ENCODE results near the gene COMMD10. TPM values are rescaled to one million over a fixed set of nuclear protein-coding genes. Genes with fewer than 3 reads are reported as not detected.

COMMD10 gene
- total and polyA plus RNA-seq, 2 experiments from 2014 or later = 26.0 to 38.9 TPM

DNA sequence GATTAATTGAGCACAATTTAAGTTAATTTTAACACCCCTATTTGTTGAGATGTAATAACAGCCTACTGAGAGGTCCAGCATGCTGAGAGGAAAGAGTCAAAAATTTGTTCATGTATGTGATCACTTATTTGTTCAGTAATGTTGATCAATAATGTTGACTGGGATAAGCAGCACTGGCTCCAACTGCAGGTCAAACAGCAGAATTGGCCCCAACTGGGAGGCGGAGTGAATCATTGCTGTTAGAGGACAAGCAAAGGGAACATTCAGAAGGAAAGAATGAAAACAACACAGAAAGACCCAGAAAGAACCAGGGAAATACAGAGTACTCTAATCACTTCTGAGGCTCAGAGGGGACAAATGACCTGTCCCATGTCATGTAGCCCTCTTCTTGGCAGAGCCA lies 221.1 kb downstream of the COMMD10 start:
- in situ Hi-C loops (cut with MboI) = no loop called here

DNA sequence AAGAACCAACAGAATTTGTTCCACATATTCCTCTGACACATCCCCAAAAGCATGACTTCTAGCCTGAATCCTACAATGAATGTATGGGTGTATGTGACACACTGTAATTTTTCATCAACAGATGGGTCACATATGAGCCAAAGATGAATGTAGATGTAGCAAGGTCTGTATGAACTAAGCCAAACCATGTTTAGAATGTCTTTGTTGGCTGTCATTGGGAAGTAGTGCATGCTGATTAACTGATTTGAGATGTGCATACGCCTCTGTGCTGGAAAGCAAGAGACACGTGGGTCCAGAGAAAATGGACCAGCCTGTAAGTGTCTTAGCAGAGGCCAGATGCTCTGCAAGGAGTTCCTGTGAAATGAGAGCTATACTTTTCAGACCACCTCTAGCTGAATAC lies 222.0 kb downstream of the COMMD10 start:
- in situ Hi-C loops (cut with MboI) = no loop called here
- TF ChIP-seq EZH2 (IDR thresholded peaks at IDR 0.05; ENCODE audit: insufficient read depth, poor library complexity, severe bottlenecking) = no peak
- H3K9me3 ChIP-seq (ENCODE audit: low read depth) = no peaks in the 10 kb centered on the region
- no peak for DNase-seq
- H3K4me2 ChIP-seq (ENCODE audit: unreplicated experiment) = no peak overlapping the region
- no peak overlapping the region for H3K4me3 ChIP-seq
- no peaks in the 10 kb centered on the region; the same call in 1 of the 2 replicates for H3K36me3 ChIP-seq (ENCODE audit: low read depth)
- no peak overlapping the region for H2AFZ ChIP-seq
- H3K9ac ChIP-seq = no peak overlapping the region
- no peaks in the 10 kb centered on the region for H3F3A ChIP-seq (ENCODE audit: insufficient read depth)
- WGBS, 2 experiments (ENCODE audit: low coverage in 1 of 2, low lambda C conversion rate in 2 of 2, missing lambda C conversion rate in 2 of 2) = 26 to 33% methylated on average over 2 of the region's 2 CpGs
- no peaks in the 10 kb centered on the region for H3K9me2 ChIP-seq (ENCODE audit: insufficient read depth)
- no peak overlapping the region for H3K27ac ChIP-seq
- H3K79me2 ChIP-seq (ENCODE audit: insufficient read depth) = no peaks in the 10 kb centered on the region
- H3K27me3 ChIP-seq (replicated peaks; ENCODE audit: insufficient read depth) = no peaks in the 10 kb centered on the region
- H3K4me1 ChIP-seq (ENCODE audit: insufficient read depth) = no peaks in the 10 kb centered on the region
- H4K20me1 ChIP-seq (ENCODE audit: insufficient read depth) = no peaks in the 10 kb centered on the region

More for the DNA sequence above, 221.1 kb downstream of the COMMD10 start:
- no peaks in the 10 kb centered on the region for H3K9me2 ChIP-seq (ENCODE audit: insufficient read depth)
- no peak overlapping the region for H3K27ac ChIP-seq
- H3K4me2 ChIP-seq (ENCODE audit: unreplicated experiment) = no peak overlapping the region
- no peaks in the 10 kb centered on the region; the same call in 1 of the 2 replicates for H3K36me3 ChIP-seq (ENCODE audit: low read depth)
- no peak for TF ChIP-seq EZH2phosphoT487 (IDR thresholded peaks at IDR 0.05; ENCODE audit: insufficient read depth, low read depth)
- TF ChIP-seq EZH2 (IDR thresholded peaks at IDR 0.05; ENCODE audit: insufficient read depth, poor library complexity, severe bottlenecking) = no peak
- H3K79me2 ChIP-seq (ENCODE audit: insufficient read depth) = no peaks in the 10 kb centered on the region
- WGBS, 2 experiments (ENCODE audit: low coverage in 1 of 2, low lambda C conversion rate in 2 of 2, missing lambda C conversion rate in 2 of 2) = 97 to 100% methylated on average over 1 of the region's 1 CpG
- H3K9ac ChIP-seq = no peak overlapping the region
- peak; percentile 5 for DNase-seq
- no peaks in the 10 kb centered on the region for H4K20me1 ChIP-seq (ENCODE audit: insufficient read depth)
- H3F3A ChIP-seq (ENCODE audit: insufficient read depth) = no peaks in the 10 kb centered on the region
- H2AFZ ChIP-seq = no peak overlapping the region
- no peaks in the 10 kb centered on the region for H3K27me3 ChIP-seq (replicated peaks; ENCODE audit: insufficient read depth)
- no peak overlapping the region for H3K4me3 ChIP-seq
- no peaks in the 10 kb centered on the region for H3K4me1 ChIP-seq (ENCODE audit: insufficient read depth)
- no peaks in the 10 kb centered on the region for H3K9me3 ChIP-seq (ENCODE audit: low read depth)

DNA sequence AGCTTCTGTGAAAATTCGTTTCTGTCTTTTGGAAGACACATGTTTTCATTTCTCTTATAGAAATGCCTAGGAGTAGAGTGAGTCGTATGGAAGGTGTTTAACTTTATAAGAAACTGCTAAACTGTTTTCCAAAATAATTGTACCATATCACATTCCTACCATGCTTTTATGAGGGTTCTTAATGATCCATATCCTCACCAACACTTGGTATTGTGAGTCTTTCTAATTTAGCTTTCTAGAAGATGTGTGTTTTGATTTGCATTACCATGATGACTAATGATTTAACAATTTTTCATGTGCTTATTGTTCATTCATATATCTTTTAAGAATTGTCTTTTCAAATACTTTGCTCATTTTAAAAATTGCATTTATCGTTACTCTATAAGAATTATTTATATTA lies 223.6 kb downstream of the COMMD10 start:
- no peaks in the 10 kb centered on the region for H3F3A ChIP-seq (ENCODE audit: insufficient read depth)
- H3K4me1 ChIP-seq (ENCODE audit: insufficient read depth) = no peaks in the 10 kb centered on the region
- no peaks in the 10 kb centered on the region for H3K9me3 ChIP-seq (ENCODE audit: low read depth)
- no peak overlapping the region for H3K9ac ChIP-seq
- in situ Hi-C loops (cut with MboI) = no loop called here
- H3K27me3 ChIP-seq (replicated peaks; ENCODE audit: insufficient read depth) = no peaks in the 10 kb centered on the region
- H2AFZ ChIP-seq = no peak overlapping the region
- no peak overlapping the region for H3K4me2 ChIP-seq (ENCODE audit: unreplicated experiment)
- TF ChIP-seq EZH2 (IDR thresholded peaks at IDR 0.05; ENCODE audit: insufficient read depth, poor library complexity, severe bottlenecking) = no peak
- no peak for TF ChIP-seq EZH2phosphoT487 (IDR thresholded peaks at IDR 0.05; ENCODE audit: insufficient read depth, low read depth)
- H4K20me1 ChIP-seq (ENCODE audit: insufficient read depth) = no peaks in the 10 kb centered on the region
- H3K4me3 ChIP-seq = no peak overlapping the region
- H3K36me3 ChIP-seq (ENCODE audit: low read depth) = no peaks in the 10 kb centered on the region; the same call in 1 of the 2 replicates
- WGBS, 2 experiments (ENCODE audit: low coverage in 1 of 2, low lambda C conversion rate in 2 of 2, missing lambda C conversion rate in 2 of 2) = 80 to 83% methylated on average over 3 of the region's 3 CpGs
- DNase-seq = no peak
- no peak overlapping the region for H3K27ac ChIP-seq
- no peaks in the 10 kb centered on the region for H3K79me2 ChIP-seq (ENCODE audit: insufficient read depth)
- no peaks in the 10 kb centered on the region for H3K9me2 ChIP-seq (ENCODE audit: insufficient read depth)

DNA sequence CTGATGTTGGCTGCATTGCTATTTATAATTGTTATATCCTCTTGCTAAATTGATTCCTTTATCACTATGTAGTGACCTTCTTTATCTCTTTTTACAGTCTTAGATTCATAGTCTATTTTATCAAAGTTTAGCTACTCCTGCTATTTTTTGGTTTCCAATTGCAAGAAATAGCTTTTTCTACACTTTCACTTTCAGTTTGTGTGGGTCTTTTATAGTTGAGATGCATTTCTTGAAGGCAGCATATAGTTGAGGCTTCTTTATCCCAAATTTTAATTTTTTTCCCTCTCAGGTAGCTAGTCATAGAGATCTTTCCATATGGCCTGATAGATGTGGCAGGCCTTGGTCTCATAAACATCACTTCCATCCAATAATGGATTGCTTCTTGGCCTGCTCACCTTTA lies 228.5 kb downstream of the COMMD10 start:
- H3K9me2 ChIP-seq (ENCODE audit: insufficient read depth) = no peaks in the 10 kb centered on the region
- no peaks in the 10 kb centered on the region for H4K20me1 ChIP-seq (ENCODE audit: insufficient read depth)
- no peaks in the 10 kb centered on the region for H3K27me3 ChIP-seq (replicated peaks; ENCODE audit: insufficient read depth)
- H3K9ac ChIP-seq = no peak overlapping the region
- no peaks in the 10 kb centered on the region for H3K9me3 ChIP-seq (ENCODE audit: low read depth)
- H3K4me1 ChIP-seq (ENCODE audit: insufficient read depth) = no peaks in the 10 kb centered on the region
- H3K4me3 ChIP-seq = no peak overlapping the region
- H3K27ac ChIP-seq = no peak overlapping the region
- no peaks in the 10 kb centered on the region for H3K36me3 ChIP-seq (ENCODE audit: low read depth)
- no peak overlapping the region for H3K4me2 ChIP-seq (ENCODE audit: unreplicated experiment)
- H3K79me2 ChIP-seq (ENCODE audit: insufficient read depth) = no peaks in the 10 kb centered on the region
- TF ChIP-seq EZH2 (IDR thresholded peaks at IDR 0.05; ENCODE audit: insufficient read depth, poor library complexity, severe bottlenecking) (no peak), EZH2phosphoT487 (IDR thresholded peaks at IDR 0.05; ENCODE audit: insufficient read depth, low read depth) (no peak)
- no peak for DNase-seq
- no peak overlapping the region for H2AFZ ChIP-seq
- in situ Hi-C loops (cut with MboI) = no loop called here
- H3F3A ChIP-seq (ENCODE audit: insufficient read depth) = no peaks in the 10 kb centered on the region

DNA sequence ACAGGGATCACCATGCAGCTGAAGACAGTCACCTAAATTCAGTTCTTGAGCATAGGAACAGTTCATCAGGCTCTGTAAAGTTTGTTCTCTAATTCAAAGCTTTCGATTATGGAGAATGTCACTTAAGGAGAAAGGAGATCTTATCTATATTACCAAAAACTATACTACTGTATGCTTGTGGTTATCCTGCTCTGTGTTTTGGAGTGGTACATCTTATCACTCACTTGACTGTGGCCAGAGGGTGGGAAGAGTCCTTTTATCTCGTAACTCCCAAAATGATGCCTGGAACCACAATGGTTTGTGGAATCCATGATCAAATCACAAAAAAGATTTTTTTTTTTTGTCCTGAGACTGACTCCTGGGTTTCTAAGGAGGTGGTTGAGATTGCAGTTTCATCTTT lies 230.7 kb downstream of the COMMD10 start:
- Histone ChIP-seq H2AFZ (no peak overlapping the region), H3K36me3 (ENCODE audit: low read depth) (no peaks in the 10 kb centered on the region), H3K27ac (no peak overlapping the region), H3K4me2 (ENCODE audit: unreplicated experiment) (no peak overlapping the region), H3K9ac (no peak overlapping the region), H3K9me2 (ENCODE audit: insufficient read depth) (no peaks in the 10 kb centered on the region), H3F3A (ENCODE audit: insufficient read depth) (no peaks in the 10 kb centered on the region), H3K79me2 (ENCODE audit: insufficient read depth) (no peaks in the 10 kb centered on the region), H4K20me1 (ENCODE audit: insufficient read depth) (no peaks in the 10 kb centered on the region), H3K9me3 (ENCODE audit: low read depth) (no peaks in the 10 kb centered on the region), H3K4me1 (ENCODE audit: insufficient read depth) (no peaks in the 10 kb centered on the region), H3K27me3 (replicated peaks; ENCODE audit: insufficient read depth) (no peaks in the 10 kb centered on the region), H3K4me3 (no peak overlapping the region)
- WGBS, 2 experiments (ENCODE audit: low coverage in 1 of 2, low lambda C conversion rate in 2 of 2, missing lambda C conversion rate in 2 of 2) = 94 to 95% methylated on average over 2 of the region's 2 CpGs
- TF ChIP-seq EZH2 (IDR thresholded peaks at IDR 0.05; ENCODE audit: insufficient read depth, poor library complexity, severe bottlenecking) (no peak), EZH2phosphoT487 (IDR thresholded peaks at IDR 0.05; ENCODE audit: insufficient read depth, low read depth) (no peak)
- no peak for DNase-seq
- in situ Hi-C loops (cut with MboI) = no loop called here

Measured in GM23248 (cell line).